ENCODE results near the gene EVX2. TPM values are rescaled to one million over a fixed set of nuclear protein-coding genes. Genes with fewer than 3 reads are reported as not detected.

The EVX2 gene
- total RNA-seq, 1 donor from 2014 or later, result not detected

GRCh38 chr2:176081837-176082524 lies 1.8 kb downstream of the EVX2 start:
- Histone ChIP-seq H3K4me1 (peaks cover 54% of the 10 kb centered on the region), H3K9me3 (replicated peaks) (peaks cover 6% of the 10 kb centered on the region), H3K27me3 (ENCODE audit: low read depth) (peaks cover 100% of the 10 kb centered on the region), H3K36me3 (no peaks in the 10 kb centered on the region), H3K27ac (replicated peaks) (no peak overlapping the region), H3K4me3 (no peak overlapping the region)
- TF ChIP-seq, protein P1, sequence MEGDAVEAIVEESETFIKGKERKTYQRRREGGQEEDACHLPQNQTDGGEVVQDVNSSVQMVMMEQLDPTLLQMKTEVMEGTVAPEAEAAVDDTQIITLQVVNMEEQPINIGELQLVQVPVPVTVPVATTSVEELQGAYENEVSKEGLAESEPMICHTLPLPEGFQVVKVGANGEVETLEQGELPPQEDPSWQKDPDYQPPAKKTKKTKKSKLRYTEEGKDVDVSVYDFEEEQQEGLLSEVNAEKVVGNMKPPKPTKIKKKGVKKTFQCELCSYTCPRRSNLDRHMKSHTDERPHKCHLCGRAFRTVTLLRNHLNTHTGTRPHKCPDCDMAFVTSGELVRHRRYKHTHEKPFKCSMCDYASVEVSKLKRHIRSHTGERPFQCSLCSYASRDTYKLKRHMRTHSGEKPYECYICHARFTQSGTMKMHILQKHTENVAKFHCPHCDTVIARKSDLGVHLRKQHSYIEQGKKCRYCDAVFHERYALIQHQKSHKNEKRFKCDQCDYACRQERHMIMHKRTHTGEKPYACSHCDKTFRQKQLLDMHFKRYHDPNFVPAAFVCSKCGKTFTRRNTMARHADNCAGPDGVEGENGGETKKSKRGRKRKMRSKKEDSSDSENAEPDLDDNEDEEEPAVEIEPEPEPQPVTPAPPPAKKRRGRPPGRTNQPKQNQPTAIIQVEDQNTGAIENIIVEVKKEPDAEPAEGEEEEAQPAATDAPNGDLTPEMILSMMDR (IDR thresholded peaks at IDR 0.05; ENCODE audit: borderline replicate concordance), result no peak
- DNase-seq, result no peak
- intact Hi-C loops (cut with micrococcal nuclease), result no loop called here

- Histone ChIP-seq H3K4me3 (no peak overlapping the region), H3K9me3 (replicated peaks) (peaks cover 6% of the 10 kb centered on the region), H3K27me3 (ENCODE audit: low read depth) (peaks cover 100% of the 10 kb centered on the region), H3K4me1 (peaks cover 53% of the 10 kb centered on the region), H3K36me3 (no peaks in the 10 kb centered on the region), H3K27ac (replicated peaks) (no peak overlapping the region)
- TF ChIP-seq, protein P1 (IDR thresholded peaks at IDR 0.05; ENCODE audit: borderline replicate concordance), result no peak
- intact Hi-C loops (cut with micrococcal nuclease), result no loop called here
- DNase-seq, result no peak
Observed at GRCh38 chr2:176081376-176081836, 2.4 kb downstream of the EVX2 start.

- peaks cover 100% of the 10 kb centered on the region for H3K27me3 ChIP-seq (ENCODE audit: low read depth)
- peaks cover 6% of the 10 kb centered on the region for H3K9me3 ChIP-seq (replicated peaks)
- DNase-seq, result no peak
- intact Hi-C loops (cut with micrococcal nuclease), result no loop called here
- peak overlapping the region; percentile 50 for H3K4me3 ChIP-seq
- no peak overlapping the region for H3K27ac ChIP-seq (replicated peaks)
- TF ChIP-seq, protein P1 (IDR thresholded peaks at IDR 0.05; ENCODE audit: borderline replicate concordance), result no peak
- H3K36me3 ChIP-seq, result no peaks in the 10 kb centered on the region
- peaks cover 47% of the 10 kb centered on the region for H3K4me1 ChIP-seq
Observed at GRCh38 chr2:176080540-176081375, 3.0 kb downstream of the EVX2 start.

DNA sequence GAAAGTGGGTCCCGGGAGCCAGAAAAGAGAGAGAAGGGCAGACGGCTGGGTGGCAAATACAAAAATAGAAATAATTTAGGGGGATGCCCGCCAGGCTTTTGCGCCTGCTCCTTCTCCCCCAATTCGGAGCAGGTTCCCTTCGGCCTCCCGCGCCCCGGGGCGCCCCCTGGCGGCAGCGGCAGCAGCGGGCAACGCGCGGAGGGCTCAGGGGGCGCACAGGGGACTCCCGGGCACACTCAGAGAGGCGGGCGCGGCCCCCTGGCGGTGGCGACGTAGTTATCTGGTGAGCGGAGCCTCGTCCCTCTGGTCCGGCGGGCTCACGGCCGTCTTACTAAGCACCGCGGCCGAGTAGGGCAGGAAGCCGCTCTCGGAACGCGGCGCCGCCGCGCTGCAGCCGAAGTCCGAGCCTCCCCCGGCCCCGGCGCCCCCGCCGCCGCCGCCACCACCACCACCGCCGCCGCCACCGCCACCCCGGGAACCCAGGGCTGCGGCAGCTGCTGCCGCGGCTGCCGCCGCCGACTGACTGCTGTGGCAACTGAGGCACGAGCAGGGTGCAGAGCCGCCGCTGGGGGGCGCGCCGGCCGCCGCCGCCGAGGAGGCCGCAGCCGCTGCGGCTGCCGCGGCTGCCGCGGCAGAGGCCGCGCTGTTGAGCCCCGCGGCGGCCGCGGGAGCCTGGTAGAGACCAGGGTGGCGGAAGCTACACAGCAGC lies 3.8 kb downstream of the EVX2 start:
- Histone ChIP-seq H3K4me3 (peak overlapping the region; percentile 50), H3K36me3 (no peaks in the 10 kb centered on the region), H3K27me3 (ENCODE audit: low read depth) (peaks cover 100% of the 10 kb centered on the region), H3K27ac (replicated peaks) (no peak overlapping the region), H3K4me1 (peaks cover 39% of the 10 kb centered on the region), H3K9me3 (replicated peaks) (peaks cover 6% of the 10 kb centered on the region)
- intact Hi-C loops (cut with micrococcal nuclease), result no loop called here
- TF ChIP-seq, protein P1 (IDR thresholded peaks at IDR 0.05; ENCODE audit: borderline replicate concordance), result peak; percentile 69
- no peak for DNase-seq

DNA sequence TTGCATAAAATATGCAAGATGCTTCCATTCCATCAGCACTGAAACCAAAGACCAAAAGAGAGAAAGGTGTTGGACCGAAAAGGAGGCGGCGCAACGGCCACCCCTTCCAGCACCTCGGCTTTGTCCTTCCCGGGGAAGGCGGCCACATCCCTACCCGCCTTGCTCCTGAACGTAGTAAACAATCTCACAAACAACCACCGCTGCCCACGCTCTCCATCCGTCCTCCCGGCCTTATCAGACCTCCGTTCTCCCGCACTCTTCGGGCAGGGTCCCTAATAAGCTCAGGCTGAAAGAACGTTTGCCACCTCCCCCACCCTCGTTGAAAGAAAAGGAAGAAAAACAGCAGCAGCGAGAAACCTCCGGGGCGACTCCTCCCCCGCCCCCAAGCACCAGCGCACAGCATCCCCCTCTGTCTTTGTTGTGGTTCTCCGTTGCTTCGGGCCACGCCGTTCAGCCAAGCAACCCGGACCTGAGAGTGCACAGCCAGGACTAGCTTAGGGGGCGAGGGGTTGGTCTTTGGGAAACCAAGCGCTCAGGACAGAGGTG lies 4.4 kb downstream of the EVX2 start:
- intact Hi-C loops (cut with micrococcal nuclease), result no loop called here

More for the DNA sequence above, 4.4 kb downstream of the EVX2 start:
- peaks cover 6% of the 10 kb centered on the region for H3K9me3 ChIP-seq (replicated peaks)
- H3K36me3 ChIP-seq, result no peaks in the 10 kb centered on the region
- TF ChIP-seq, protein P1 (IDR thresholded peaks at IDR 0.05; ENCODE audit: borderline replicate concordance), result no peak
- peaks cover 100% of the 10 kb centered on the region for H3K27me3 ChIP-seq (ENCODE audit: low read depth)
- H3K4me3 ChIP-seq, result peak overlapping the region; percentile 50
- peaks cover 35% of the 10 kb centered on the region for H3K4me1 ChIP-seq
- no peak for DNase-seq
- no peak overlapping the region for H3K27ac ChIP-seq (replicated peaks)

Data from left ventricle myocardium inferior (tissue), 1 donor.